Activated gamma-delta T cell (primary cell): ENCODE results near the gene CFAP54.

Source experiments
- DNase-seq: peaks from one replicate; lab custom pipeline; 2025; lab: John Stamatoyannopoulos, UW

The CFAP54 gene

DNA sequence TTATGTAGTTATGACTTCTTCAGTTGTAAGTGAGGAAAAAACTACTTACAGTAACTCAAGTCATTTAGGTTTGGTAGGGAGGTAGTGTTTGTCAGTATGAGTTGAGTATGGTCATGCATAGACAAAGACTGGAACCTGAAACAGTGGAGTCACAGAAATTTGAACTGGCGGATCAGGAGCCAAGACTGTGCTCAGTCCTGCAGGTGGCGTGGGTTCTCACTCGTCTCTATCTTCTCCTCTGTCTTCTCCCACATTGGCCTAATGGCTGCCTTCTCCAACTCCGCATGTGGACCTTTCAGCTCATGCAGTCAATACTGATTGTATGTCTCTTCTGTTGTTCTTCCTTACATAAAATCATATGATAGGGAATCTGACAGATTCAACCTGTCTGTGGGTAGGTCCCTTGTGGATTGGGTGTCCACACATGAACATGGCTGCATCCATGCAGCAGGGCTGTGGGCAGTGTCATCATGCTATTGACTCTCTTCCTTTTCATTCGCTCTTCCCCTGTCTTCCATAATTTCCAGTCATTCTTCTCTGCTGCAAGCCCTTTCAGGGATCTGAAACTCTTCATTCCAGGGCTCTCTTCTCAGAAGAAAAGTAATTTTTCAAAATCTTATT lies 338.9 kb downstream of the CFAP54 start:
- DNase-seq, result no peak

DNA sequence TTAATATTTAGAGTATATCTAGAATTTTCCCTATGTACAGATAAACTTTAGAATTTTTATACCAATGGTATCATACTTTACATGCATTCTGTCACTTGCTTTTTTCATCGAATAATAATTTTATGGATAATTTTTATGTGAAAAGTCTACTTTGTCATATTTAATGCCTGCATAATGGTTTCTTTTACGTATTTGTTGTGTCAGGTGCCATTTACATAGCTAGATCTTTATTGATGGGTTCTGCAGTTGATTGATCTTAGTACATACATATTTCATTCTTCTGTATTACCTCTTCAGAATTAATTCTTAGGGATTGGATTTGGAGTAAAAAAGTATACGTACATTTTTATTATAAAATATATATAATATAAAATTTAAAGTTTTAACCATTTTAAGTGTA lies 340.0 kb downstream of the CFAP54 start:
- DNase-seq, result no peak

DNA sequence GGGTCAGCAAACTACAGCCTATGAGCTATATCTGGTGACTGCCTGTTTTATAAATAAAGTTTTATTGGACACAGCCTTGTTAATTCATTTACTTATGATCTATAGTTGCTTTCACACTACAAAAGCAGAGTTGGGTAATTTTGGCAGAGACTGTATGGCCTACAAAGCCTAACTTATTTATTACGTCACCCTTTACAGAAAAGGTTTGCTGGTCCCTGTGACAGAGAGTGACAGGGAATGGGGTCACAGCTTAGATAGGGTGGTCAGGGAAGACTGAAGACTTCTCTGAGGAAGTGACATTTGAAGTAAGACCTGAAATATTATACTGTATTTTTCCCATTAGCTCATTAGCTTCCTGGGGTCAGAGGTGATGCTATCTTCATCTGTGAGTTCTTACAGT lies 342.0 kb downstream of the CFAP54 start:
- no peak for DNase-seq

DNA sequence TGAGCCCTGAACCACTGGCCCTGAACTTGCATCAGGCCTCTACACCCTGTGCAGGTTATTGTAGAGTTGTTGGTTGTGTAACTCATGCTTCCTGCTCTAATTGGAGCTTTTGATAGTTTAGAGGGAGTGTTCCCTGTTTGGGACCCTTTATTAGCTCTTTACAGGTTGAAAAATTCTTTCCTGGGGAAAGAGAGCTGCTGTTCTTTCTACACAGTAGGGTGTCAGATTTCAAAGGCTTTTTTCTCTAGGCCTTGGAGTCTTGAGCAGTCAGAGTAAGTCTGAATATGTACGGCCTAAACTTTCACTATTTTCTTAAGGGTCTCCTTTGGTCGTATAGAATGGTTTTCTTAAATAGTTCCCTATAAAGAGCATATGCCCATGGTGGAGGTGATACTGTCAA lies 356.9 kb downstream of the CFAP54 start:
- no peak for DNase-seq

DNA sequence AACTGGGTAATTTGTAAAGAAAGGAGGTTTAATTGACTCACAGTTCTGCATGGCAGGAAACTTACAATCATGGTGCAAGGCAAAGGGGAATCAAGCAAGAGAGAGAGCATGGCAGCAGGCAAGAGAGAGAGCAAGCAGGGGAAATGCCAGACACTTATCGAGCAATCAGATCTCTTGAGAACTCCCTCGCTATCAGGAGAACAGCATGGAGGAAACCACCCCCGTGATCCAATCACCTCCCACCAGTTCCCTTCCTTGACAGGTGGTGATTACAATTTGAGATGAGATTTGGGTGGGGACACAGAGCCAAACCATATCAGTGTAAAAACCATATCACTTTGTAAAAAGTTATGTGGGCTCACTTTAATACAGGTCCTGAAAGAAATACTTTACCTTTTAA lies 361.3 kb downstream of the CFAP54 start:
- no peak for DNase-seq

DNA sequence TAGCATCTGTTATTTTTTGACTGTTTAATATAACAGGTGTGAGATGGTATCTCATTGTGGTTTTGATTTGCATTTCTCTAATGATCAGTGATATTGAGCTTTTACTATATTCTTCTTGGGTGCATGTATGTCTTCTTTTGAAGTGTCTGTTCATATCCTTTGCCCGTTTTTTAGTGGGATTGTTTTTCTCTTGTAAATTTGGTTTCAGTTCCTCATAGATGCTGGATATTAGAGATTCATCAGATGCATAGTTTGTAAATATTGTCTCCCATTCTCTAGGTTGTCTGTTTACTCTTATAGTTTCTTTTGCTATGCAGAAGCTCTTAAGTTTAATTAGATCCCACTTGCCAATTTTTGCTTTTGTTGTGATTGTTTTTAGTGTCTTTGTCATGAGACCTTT lies 368.8 kb downstream of the CFAP54 start:
- no peak for DNase-seq

DNA sequence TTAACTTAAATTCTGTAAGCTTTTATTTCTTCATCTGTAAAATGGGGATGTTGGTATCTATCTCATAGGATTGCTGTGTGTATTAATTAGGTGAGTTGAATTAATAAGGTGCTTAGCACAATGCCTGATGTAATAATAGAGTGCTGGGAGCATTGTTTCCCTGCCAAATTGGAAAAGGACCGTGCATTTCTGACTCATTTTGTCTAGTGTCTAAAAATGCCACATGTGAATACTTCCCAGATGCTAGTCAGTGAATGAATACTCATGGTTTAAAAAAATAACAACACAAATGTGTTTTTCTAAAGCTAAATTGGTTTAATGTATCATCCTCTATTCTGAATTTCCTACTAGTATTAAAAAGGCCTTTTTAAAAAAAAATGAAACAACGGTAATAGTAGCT lies 372.3 kb downstream of the CFAP54 start:
- DNase-seq, result no peak

DNA sequence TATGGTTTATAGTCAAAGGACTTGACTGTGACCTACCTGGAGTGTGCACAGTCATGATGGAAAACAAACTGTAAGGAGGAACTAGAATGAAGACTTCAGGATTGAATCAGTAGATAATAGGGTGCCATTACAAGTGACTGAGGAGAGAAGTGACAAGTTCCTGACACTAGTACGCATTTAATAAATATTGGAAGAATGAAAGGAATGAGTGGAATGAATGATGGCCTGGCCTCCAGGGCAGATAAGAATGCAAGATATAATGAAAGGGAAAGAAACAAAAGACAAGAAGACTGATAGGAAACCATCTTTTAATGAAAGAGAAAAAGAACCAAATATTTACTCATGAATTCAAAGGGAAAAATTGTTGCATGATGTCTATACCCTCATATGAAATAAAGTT lies 372.9 kb downstream of the CFAP54 start:
- DNase-seq, result no peak

DNA sequence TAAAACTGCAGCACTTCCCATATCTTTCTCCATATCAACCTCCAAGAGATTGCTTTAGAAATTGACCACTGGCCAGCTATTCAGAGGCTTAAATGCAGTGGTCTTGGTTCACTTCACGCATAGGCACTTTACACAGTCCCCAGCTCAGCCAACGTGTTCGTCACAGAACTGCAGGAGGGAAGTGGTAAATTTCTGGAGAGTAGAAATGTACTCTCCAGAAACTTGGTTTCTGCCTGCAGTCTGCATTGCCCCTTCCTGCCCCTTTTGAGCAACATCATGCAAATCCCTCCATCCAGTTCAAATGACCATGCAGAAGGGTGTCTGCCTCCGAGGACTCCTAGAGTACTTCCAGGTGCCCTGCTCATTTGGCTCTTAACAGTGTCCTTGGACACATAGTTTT lies 375.0 kb downstream of the CFAP54 start:
- no peak for DNase-seq

DNA sequence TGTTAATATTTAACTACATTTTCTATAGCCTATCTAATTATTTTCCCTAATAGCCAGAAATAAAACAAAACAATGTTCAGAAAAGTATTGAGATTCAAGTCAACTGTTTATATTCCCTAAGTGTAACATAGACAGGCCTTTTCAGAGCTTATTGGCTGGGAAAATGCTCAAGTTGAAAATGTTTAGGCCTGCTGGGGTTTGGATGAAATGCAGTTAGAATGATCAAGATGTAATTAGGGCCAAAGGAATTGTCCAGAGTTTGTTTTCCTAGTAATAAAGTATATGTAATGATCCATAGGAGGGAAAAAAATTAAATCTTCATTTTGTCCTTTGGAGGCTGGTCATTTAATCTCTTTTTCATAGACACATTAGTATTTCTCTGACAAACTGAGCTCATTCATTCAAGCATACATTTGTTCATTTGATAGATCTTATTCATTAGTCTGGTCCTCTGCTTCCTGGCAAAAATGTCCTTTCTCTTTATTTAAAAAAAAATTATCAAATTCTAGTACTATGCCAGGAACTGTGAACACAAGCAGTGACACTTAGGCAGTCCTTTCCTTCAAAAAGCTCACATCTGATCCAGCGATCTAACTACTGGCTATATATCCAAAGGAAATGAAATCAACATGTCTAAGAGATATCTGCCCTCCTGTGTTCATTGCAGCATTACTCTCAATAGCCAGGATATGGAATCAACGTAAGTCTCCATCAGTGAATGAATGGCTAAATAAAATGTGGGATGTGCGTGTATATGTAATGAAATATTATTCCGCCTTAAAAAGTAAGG lies 377.6 kb downstream of the CFAP54 start:
- no peak for DNase-seq

DNA sequence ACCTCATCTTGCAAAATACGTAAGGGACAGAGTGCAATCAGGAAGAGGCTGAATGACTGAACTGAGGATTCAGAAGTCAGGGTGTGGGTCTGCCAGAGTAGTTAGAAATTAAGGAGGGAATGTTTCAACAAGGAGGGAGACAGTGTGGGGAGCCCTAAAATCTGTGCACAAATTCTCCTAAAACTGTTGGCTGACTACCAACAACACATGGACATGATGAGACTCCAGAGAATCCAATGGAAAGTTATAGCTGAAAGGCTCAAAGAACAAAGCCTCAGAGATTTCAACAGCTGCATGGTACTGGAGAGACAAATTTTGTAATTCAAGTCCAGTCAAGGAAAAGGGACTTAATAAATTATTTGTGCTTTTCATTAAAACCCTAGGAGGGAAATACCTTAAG lies 381.6 kb downstream of the CFAP54 start:
- no peak for DNase-seq

DNA sequence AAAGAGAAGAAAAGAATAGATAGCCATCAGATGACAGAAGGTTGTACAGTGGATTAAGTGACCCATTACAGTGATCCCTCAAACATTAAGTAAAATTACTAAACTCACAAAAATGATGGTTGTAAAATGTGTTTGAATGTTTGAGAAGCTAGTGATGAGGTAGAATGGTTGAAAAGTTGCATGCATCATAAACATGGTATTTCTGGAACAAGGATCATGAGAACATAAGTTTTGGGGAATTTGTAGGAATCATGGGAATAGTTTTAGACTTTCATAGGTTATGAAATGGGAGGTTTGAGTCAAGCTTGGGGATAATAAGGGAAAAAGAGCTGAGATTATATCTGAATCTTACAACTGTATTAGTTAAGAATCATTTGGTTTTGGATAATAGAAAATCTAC lies 383.6 kb downstream of the CFAP54 start:
- no peak for DNase-seq

DNA sequence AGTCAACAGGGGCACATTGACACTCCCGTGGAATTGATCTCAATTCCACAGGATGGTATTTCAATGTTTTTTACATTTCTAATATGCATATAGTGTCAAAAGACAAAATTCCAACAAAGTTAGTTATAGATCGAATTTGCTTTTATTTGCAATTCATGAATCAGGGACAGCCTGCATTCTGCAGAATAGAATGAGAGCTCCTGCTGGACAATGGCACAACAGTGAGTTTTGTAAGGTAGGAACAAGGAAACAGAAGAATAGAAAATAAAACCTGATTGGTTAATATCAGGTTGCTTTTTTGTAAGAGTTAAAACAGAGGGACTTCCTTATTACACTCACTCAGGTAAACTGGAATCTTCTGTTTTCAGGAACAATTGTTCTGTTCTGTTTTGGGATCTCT lies 384.8 kb downstream of the CFAP54 start:
- DNase-seq, result no peak

DNA sequence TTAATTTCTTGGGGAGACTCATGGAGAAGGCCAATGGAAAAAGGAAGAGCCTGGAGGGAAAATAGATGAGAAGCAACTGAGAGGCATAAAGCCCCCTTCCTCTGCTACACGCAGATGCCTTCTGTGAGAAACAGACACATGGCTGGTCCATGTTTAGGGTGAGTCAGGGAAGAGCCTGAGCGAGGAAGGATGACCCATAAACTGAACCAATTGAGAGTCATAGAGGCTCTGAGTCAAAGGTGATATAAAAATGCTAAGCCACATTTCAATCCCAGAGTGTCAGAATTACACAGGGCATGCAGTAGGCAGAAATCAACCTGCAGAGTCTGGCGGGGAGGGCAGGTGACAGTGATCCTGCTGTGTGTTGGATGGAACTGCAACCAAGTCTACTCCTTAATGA lies 387.6 kb downstream of the CFAP54 start:
- DNase-seq, result no peak

DNA sequence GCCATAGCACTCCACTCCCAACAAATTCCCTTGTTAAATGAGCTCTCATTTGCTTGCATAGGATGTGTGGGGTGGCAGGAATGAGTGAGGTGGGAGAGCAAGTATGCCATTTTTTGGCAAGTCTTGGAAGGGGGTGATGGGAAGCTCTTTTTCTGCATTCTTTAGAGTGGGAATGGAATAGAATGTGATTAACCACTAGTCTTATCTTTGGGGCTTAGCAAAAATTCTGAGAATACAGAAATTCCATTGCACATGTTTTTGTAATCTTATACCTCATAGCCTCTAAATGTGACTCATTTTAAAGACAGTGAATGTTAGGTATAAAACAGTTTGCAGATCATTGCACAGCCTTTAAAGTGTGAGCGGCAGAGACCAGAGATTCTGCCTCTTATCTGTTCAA lies 389.3 kb downstream of the CFAP54 start:
- DNase-seq, result no peak

DNA sequence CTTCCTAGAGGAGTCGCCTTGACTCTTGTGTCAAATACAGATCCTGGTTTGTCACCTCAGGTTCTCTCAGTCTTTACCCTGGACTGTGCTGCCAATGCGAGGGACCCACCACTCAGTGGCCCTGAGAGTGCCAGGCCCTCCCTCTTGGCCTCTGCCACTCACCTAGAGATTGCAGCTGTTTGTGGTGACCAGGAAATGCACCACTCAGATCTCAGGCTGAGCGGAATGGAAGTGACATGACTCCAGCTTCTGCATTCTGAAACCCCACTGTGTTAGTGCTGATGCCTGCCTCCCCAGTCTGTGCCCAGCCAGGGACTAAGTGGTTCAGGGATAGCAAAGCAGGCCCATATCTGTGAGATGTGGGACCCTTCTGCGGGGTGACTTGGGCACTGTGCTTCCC lies 389.9 kb downstream of the CFAP54 start:
- DNase-seq, result no peak

DNA sequence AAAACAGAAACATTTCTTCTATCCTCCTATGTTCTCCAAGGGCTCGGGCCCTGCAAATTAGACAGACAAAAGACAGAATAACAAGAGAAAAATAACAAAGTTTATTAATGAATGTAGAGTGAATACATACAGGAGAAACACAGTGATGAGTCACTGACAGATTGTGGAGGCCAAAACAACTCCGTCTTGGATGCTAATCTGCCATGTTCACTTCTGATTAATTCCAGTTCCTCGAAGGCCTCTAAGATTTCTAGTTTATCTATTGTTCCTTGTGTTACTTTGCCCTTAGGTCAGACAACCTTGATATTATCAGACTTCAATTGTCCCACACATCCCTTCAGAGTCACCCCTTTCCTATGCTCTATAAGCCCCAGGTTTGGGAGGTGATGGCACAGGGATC lies 390.8 kb downstream of the CFAP54 start:
- DNase-seq, result no peak

DNA sequence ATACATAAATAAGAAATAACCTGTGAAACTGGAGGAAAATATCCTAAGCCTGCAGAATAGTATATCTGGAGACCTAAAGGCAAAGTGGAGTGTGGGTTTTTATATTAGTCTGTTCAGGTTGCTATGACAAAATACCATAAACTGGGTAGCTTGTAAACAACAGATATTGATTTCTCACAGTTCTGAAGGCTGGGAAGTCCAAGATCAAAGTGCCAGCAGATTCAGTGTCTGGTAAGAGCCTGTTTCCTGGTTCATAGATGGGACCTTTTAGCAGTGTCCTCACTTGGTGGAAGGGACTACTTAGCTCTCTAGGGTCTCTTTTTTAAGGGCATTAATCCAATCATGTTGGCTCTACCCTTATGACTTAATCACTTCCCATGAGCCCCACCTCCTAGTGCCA lies 392.2 kb downstream of the CFAP54 start:
- no peak for DNase-seq

DNA sequence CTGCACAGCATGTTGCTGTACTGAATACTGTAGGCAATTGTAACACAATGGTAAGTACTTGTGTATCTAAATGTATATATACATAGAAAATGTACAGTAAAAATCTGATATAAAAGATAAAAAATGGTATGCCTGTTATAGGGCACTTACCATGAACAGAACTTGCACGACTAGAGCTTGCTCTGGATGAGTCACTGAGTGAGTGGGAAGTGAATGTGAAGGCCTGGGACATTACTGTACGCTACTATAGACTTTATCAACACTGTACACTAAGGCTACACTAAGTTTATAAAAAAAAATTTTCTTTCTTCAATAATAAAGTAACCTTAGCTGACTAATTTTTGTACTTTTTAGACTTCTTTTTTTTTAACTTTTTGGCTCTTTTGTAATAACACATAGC lies 393.5 kb downstream of the CFAP54 start:
- no peak for DNase-seq

DNA sequence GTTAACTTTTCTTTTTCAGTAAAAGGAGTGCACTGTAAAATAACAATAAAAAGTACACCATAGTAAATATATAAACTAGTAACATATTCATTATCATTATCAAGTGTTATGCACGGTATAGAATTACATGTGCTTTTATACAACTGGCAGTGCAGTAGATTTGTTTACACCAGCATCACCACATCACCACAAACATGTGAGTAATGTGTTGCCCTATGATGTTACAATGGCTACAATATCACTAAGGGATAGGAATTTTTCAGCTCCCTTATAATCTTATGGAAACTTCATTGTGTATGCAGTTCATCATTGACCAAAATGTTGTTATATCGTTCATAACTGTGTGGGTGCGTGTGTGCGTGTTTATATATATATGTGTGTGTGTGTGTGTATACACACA lies 394.2 kb downstream of the CFAP54 start:
- DNase-seq, result no peak

DNA sequence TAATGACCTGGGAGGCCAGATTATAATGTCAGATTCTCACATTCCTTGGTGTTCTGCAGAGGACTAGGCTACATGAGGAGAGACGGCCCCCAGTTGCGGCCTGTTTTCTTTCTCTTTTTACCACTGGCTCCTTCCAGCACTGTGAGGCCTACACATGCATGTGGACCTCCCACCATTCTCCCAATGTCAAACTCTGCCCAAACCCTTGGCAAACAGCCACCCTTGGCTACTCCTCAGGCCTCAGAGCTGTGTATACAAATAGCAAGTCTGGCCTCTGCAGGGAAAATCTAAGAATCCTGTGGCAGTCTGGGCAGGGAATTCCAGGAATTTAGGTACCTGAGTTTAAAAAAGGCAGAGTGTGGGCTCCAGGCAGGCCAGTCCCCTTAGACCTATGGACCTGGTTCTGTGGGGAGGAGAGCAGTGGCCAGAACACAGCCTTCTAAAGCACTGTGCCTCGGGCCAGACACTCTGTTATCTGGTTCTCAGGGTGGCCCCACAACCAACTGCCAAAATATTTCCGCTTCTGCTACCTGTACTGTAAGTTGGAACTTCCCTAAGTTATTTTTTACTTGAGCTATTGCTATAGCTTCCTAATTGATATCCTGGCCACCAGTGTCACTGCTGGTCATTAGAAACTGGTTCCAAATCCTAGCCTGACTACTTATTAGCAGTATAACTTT lies 397.8 kb downstream of the CFAP54 start:
- no peak for DNase-seq

DNA sequence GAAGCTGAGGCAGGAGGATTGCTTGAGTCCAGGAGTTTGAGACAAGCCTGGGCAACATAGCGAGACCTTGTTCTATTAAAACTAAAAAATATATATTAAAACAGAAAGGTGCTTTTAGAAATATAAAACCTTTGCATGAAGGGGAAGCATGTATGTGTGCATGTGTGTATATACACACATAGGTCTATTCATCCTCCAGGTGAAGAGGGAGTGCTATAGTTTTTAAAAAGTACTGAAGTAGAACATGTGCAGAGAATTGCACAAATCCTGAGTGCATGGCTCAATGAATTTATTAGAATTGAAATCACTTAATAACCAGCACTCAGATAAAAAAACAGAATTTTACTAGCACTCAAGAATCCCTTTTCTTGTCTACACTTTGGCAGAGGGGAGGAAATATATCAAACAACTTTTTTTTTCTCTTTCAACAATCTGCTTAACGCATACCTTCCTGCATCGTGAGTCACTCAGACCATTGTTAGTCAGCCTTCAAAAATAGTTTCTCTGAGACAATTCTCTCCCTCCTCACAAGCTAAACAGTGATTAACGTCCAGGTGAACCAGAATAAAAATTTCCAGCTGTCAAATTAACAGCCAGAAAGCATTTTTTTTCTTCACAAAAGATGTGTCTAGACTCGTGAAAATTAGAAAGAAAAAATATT lies 400.0 kb downstream of the CFAP54 start:
- DNase-seq, result no peak

DNA sequence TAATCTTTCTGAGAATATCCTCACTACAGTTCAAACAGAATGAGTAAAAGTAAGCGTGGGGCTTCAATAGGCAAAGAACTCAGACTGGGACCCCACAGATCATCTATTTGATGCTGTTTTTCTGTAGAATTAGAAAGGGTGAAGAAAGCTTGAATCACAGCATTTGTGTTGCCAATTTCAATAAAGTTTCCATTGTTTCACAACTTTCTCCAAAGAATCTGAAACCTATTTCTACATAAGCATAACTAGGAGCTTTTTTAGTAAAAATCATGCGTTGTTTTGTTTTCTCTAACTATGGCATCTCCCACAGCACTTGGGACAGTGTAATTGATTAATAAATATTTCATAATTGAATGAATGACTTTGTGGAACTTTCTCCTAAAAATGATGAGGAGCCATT lies 401.0 kb downstream of the CFAP54 start:
- no peak for DNase-seq
